Measurements from ENCODE around the gene NCBP3. TPM values are rescaled to one million over a fixed set of nuclear protein-coding genes. Genes with fewer than 3 reads are reported as not detected.
"Not testable (repeated sequence)": the region's sequence is repeated elsewhere in the genome, so short reads cannot be mapped to it uniquely, and the experiment has no call there.

NCBP3 gene
- total RNA-seq, 1 experiment from 2014 or later: 24.8 TPM

DNA sequence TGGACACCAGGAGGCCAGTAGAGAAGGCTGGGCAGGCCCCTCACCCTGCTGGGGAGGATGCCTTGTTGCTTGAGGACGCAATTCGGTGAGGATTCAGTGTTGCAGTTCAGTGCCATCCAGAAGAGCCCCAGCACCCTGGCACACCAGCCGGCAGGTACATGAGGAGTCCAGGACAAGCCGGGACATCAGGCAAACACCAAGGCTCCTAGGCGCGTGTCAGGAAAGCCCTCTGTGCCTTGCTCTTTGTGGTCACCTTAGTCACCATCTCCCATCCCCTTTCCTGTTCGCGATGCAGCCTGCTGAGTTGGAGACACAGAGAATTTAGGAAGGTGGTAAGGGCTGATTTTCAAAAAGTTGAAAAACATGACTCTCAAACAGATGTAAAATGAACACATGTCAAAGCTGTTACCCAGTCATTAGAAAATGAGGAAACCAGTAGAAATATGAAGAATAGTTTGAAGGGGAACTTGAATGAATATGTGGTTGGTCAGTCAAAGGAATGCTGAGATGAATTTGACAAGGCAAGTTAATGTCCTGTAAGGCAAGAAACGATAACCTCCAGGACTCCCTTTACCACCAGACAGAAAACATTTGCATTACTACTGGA, 2.3 kb upstream of the NCBP3 start:
- peak; percentile 51 for DNase-seq (ENCODE audit: low read depth)

DNA sequence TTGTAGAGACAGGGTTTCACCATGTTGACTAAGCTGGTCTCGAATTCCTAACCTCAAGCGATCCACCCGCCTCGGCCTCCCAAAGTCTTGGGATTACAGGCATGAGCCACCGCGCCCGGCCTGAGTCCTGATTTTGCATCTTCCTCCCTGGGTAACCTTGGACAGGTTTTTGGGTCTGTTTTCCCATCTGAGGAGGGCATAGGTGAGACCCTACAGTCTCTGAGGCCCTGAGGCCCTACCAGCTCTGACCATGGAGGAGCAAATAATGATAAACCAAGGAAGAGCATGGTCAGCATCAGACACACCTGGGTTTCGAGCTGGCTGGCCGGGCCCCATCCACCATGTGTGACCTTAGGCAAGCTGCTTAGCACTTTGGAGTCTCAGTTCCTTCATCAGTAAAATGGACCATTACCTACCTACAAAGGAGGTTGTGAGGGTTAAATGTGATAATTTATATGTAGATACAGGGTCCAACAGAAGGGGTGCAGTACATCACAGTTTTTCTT, 1.2 kb upstream of the NCBP3 start:
- no peak for DNase-seq (ENCODE audit: low read depth)

DNA sequence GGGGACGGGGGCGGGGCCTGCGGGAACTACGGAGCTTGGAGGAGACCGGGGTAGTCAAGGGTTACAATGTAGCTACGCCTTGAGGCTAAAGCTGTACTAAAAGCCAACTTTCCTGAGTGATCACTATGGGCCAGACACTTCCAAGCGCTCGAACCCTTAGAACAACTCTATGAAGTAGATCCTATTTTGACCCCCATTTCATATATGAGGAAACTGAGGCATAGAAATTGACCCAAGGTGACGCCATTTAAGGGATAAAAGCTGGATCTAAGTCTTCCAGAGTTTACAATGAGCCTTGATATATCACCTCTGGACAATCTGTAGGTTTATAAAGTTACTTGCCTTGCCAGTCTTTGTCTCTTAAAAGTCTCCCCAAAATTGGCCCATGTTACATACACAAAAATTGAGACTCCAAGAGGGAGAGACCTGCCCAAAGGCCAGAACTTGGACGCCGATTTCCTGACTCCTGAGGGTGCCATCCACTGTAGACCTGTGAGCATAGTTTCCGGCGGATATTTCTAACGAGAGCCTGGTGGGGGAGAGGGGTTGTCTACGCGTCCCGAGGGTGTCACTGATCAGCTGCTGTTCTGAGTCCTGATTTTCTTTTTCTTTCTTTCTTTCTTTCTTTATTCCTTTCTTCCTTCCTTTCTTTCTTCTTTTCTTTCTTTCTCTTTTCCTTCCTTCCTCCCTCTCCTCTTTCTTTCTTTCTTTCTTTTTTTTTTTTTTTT, 555 bp upstream of the NCBP3 start:
- no peak for DNase-seq (ENCODE audit: low read depth)

GRCh38 chr17:3845291-3845620, 790 bp downstream of the NCBP3 start:
- peak; percentile 40 for DNase-seq (ENCODE audit: low read depth)

GRCh38 chr17:3844556-3844955, 1.5 kb downstream of the NCBP3 start:
- DNase-seq (ENCODE audit: low read depth): not testable (repeated sequence)

GRCh38 chr17:3843935-3844516, 2.0 kb downstream of the NCBP3 start:
- DNase-seq (ENCODE audit: low read depth): peak; percentile 40

DNA sequence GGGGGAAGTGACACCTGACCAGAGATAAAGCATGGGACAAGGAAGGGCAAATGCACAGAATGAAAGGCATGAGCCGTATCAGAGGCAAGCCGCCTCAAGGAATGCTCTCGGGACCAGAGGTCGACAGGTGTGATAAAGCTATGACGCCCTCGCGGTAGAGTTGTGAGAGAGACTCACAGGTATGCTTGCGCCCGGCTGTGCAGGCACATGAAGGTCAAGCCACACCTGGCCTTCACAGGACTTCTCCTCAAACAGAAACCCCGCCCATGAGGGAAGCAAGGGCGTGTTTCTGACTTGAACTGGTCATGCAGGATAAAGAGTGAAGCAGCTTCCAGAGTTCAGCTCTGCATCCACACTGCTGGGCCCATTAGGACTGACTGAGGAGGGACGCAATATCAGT, 7.8 kb downstream of the NCBP3 start:
- no peak for DNase-seq (ENCODE audit: low read depth)

GRCh38 chr17:3836551-3836950, 9.5 kb downstream of the NCBP3 start:
- no peak for DNase-seq (ENCODE audit: low read depth)

GRCh38 chr17:3835410-3836229, 10.4 kb downstream of the NCBP3 start:
- peak; percentile 88 for DNase-seq (ENCODE audit: low read depth)

DNA sequence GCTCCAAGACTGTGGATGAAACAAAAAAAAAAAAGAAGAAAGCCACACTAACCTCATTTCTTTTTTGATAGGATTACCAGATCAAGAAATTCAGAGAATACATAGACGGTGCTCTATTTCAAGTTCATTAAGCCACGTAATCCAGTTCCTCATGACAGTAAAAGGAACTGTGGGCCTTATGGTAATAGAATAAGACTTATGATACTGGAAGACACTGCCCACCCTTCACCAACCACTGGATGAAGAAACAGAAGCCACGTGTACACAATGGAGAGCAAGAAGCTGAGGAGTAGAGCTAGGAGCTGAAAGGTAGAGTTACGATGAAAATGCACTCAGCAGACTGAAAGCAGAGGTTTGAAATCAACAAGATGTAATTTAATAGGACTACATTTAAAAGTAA, 11.2 kb downstream of the NCBP3 start:
- no peak for DNase-seq (ENCODE audit: low read depth)

DNA sequence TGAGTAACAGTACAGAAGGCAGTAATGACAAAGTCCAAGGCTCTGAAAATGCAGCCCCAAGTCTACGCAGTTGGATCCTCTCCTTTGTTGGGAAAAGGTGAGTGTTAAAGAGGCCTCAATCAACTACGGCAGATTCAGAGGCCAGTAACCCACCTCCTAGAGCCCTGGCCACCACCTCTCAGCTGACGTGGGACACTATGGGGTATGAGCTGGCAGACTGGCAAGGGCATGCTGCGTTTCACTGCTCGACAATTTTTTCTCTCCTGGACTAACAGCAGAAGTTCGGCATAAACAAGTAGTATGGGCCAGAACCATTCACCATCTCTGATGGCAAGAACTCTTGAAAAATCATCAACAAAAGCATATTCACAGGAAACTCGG, 17.2 kb downstream of the NCBP3 start:
- DNase-seq (ENCODE audit: low read depth): no peak

GRCh38 chr17:3828151-3828851, 17.7 kb downstream of the NCBP3 start:
- DNase-seq (ENCODE audit: low read depth): peak; percentile 26

DNA sequence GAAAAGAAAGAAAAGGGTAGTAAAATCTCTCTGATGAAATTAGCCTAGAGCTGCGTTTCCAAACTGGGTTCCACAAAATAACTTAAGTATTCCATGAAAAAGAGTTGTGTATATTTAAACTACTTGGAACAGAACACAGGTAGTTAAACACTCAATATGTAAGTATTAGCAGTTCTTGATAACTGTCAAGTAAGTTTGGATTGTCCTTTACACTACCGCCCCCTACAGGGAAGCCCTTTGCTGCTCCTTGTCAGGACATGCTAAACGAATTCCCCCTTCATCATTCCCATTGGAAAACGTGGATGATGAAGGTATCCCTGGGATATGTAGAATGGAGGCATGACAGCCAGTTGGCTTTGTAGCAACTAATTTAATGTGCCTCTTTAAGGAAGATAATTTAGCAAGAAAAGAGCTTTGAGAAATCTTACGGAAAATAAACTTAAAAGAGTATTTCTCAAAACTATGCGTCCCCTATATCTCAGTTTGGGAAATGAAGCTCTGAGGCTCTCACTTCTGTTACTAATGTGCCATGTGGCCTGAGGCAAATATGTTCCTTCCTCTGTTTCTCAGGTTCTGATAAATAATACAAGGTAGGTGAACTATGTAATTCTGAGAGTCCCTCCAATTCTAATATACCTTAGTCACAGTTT, 18.8 kb downstream of the NCBP3 start:
- DNase-seq (ENCODE audit: low read depth): peak; percentile 64

GRCh38 chr17:3826191-3826590, 19.9 kb downstream of the NCBP3 start:
- DNase-seq (ENCODE audit: low read depth): peak; percentile 67

- DNase-seq (ENCODE audit: low read depth): no peak
Measured at GRCh38 chr17:3821101-3821500, 24.9 kb downstream of the NCBP3 start.

- DNase-seq (ENCODE audit: low read depth): peak; percentile 61
Measured at GRCh38 chr17:3818786-3819185, 27.3 kb downstream of the NCBP3 start.

GRCh38 chr17:3817851-3818605, 28.0 kb downstream of the NCBP3 start:
- DNase-seq (ENCODE audit: low read depth): no peak

DNA sequence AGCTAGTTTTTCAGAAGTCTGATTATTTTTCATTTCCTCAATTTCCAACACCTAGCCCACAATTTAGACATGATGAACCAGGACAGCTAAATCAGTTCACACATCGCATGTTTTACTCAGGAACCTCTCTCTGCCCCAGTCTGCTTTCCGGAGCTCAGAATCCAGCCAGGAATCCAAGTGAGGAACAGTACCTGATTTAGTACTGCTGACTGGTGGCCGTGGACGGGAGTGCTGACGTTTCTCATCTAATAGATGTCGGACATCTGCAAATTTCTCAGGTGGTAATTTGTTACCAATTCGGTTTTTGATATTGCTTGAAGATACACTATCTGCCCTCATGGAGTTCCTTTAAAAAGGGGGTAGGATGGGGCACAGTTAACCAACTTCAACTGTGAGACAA, 30.1 kb downstream of the NCBP3 start:
- DNase-seq (ENCODE audit: low read depth): no peak

- no peak for DNase-seq (ENCODE audit: low read depth)
Measured at GRCh38 chr17:3815122-3815521, 30.9 kb downstream of the NCBP3 start.

DNA sequence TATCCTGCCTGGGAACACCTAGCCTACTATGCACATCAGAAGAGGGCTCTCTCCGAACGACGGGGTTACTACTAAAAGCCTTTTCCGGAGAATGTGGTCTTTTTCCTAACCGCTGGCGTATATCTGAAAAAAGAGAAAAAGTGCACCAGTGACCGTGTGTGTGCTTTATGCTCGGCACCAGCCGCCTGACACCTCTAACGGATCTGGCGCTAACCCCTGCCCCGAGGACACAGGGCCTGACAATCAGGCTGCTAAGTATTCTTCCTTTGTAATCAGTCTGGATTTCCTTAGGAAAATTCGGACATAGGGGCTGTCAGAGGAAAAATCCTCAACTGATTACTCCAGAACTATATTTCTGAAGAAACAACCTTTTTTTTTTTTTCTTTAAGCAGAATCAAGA, 31.7 kb downstream of the NCBP3 start:
- DNase-seq (ENCODE audit: low read depth): no peak
